K562 (cell line): Measurements from ENCODE around the gene SORBS2. TPM values are rescaled to one million over a fixed set of nuclear protein-coding genes. Genes with fewer than 3 reads are reported as not detected.

Source experiments
- ATAC-seq: fragments of 200-7000 bp; cut with Tn5 transposase; 3 replicates; pipeline ENCODE4 v1.9.1; 2020; ENCODE audit warnings: moderate library complexity
- BruUV-seq: library from RNA; stranded (reverse); fragments of 400-500 nt; replicated peaks from 2 replicates; lab custom pipeline; 2021; lab: Mats Ljungman, UMichigan
- CTCF ChIA-PET: fragments of 300-600 bp; formaldehyde crosslinking; extraction: SDS; loops from one replicate; lab custom pipeline; 2021; ENCODE audit warnings: low intra/inter-chr PET ratio; lab: Yijun Ruan, JAX
- POLR2A ChIA-PET: fragments of 300-600, 350-650 bp; sonication (Branson Sonifier 250); formaldehyde crosslinking; extraction: SDS; loops from one replicate; lab custom pipeline; 2021; ENCODE audit warnings: antibody characterized with exemption, inconsistent platforms; lab: Yijun Ruan, JAX
- DNase-seq, 4 experiments: peaks; one replicate each; pipeline versions ENCODE4 v3.0.0 to v3.0.0-alpha.2; 2011 to 2018; ENCODE audit warnings: low spot score in 3 of 4, mixed read lengths in 3 of 4; ENCODE audit errors: extremely low read depth in 1 of 4
- FAIRE-seq: peaks from 2 replicates; lab custom pipeline; 2011; peaks lifted over from hg19 to GRCh38; lab: Jason Lieb, UNC
- H2AFZ ChIP-seq: 2 replicates; pipeline ENCODE4 v1.6.0; 2011; ENCODE audit warnings: low read depth, low read length, control low read depth, inconsistent platforms
- H3K27ac ChIP-seq: fragments of 200-600 bp; 3 replicates; pipeline ENCODE4 v1.8.0; 2011; ENCODE audit warnings: low read depth, mild to moderate bottlenecking, control low read depth, inconsistent platforms, low read length, moderate library complexity, mixed read lengths; ENCODE audit errors: extremely low read depth
- H3K27me3 ChIP-seq, 2 experiments: fragments of 300-600 bp in 1 of 2; 2 replicates in 1 of 2; 3 replicates in 1 of 2; pipeline versions ENCODE4 v1.6.0 to v1.8.0; 2011; ENCODE audit warnings: inconsistent platforms in 2 of 2, low read length in 2 of 2, mild to moderate bottlenecking in 1 of 2, mixed read lengths in 1 of 2, moderate library complexity in 1 of 2; ENCODE audit not compliant: control insufficient read depth in 2 of 2, insufficient read depth in 2 of 2
- H3K36me3 ChIP-seq: fragments of 300-600 bp; 3 replicates; pipeline ENCODE4 v1.8.0; 2011; ENCODE audit warnings: mild to moderate bottlenecking, low read length, inconsistent platforms; ENCODE audit not compliant: control insufficient read depth, insufficient read depth
- H3K4me1 ChIP-seq, 2 experiments: fragments of 200-600 bp in 1 of 2; replicated peaks in 1 of 2; 2 replicates in 1 of 2; 3 replicates in 1 of 2; pipeline versions ENCODE4 v1.5.1 to v1.8.0; 2011; ENCODE audit warnings: inconsistent platforms in 2 of 2, low read length in 2 of 2, mild to moderate bottlenecking in 1 of 2, mixed read lengths in 1 of 2, moderate library complexity in 1 of 2; ENCODE audit not compliant: control insufficient read depth in 2 of 2, insufficient read depth in 2 of 2
- H3K4me2 ChIP-seq: 2 replicates; pipeline ENCODE4 v1.6.1; 2011; ENCODE audit warnings: low read length, control low read depth, inconsistent platforms, mixed read lengths; ENCODE audit not compliant: insufficient read depth
- H3K4me3 ChIP-seq: fragments of 200-600 bp; sonication (generic), shearing (Covaris generic); 2 replicates; pipeline ENCODE4 v1.5.1; 2016; ENCODE audit warnings: control low read depth, inconsistent platforms
- H3K79me2 ChIP-seq: fragments of 200-600 bp; 3 replicates; pipeline ENCODE4 v1.8.0; 2011; ENCODE audit warnings: low read length, inconsistent platforms; ENCODE audit not compliant: control insufficient read depth, insufficient read depth
- H3K9ac ChIP-seq, 2 experiments: 2 replicates each; pipeline versions ENCODE4 v1.6.0 to v1.6.1; 2011; ENCODE audit warnings: low read depth in 2 of 2, low read length in 2 of 2, control low read depth in 1 of 2, inconsistent platforms in 1 of 2, mild to moderate bottlenecking in 1 of 2, mixed read lengths in 1 of 2; ENCODE audit not compliant: insufficient read depth in 1 of 2
- H3K9me1 ChIP-seq: one replicate; pipeline ENCODE4 v1.6.0; 2011; ENCODE audit warnings: inconsistent platforms, mild to moderate bottlenecking, low read length, moderate library complexity; ENCODE audit not compliant: control insufficient read depth, insufficient read depth
- H3K9me3 ChIP-seq: replicated peaks from 2 replicates; pipeline ENCODE4 v1.5.1; 2011; ENCODE audit warnings: low read depth, low read length, inconsistent platforms; ENCODE audit not compliant: control insufficient read depth, insufficient read depth
- H4K20me1 ChIP-seq: replicated peaks from 2 replicates; pipeline ENCODE4 v1.6.1; 2011; ENCODE audit warnings: low read length, inconsistent platforms, mixed read lengths; ENCODE audit not compliant: control insufficient read depth, insufficient read depth
- ATF1 ChIP-seq, 2 experiments: fragments of 450-650 bp in 1 of 2; IDR thresholded peaks; 2 replicates each; pipeline ENCODE4 v1.6.1; 2016; ENCODE audit warnings: missing compliant biosample characterization in 1 of 2, missing genetic modification characterization in 1 of 2
- BMI1 ChIP-seq: fragments of 150-350 bp; IDR thresholded peaks from 2 replicates; pipeline ENCODE4 v1.6.1; 2014; ENCODE audit warnings: low read length
- DDX20 ChIP-seq: fragments of 450-650 bp; IDR thresholded peaks from 2 replicates; pipeline ENCODE4 v1.6.1; 2016; ENCODE audit warnings: missing genetic modification characterization, low read depth, mild to moderate bottlenecking, missing compliant biosample characterization, moderate library complexity
- EHMT2 ChIP-seq: fragments of 450-650 bp; IDR thresholded peaks from 2 replicates; pipeline ENCODE4 v1.6.1; 2018; ENCODE audit warnings: antibody characterized with exemption
- FOSL1 ChIP-seq: fragments of 200-800 bp; sonication (Bioruptor generic); conservative IDR thresholded peaks from 2 replicates; pipeline ENCODE4 v1.6.1; 2016; ENCODE audit warnings: missing genetic modification characterization, missing compliant biosample characterization
- GABPB1 ChIP-seq: sonication (generic); formaldehyde crosslinking; IDR thresholded peaks from 2 replicates; pipeline ENCODE4 v1.8.0; 2022; ENCODE audit warnings: mild to moderate bottlenecking, missing genetic modification reagents
- GMEB1 ChIP-seq: fragments of 250-450 bp; sonication (Bioruptor Pico); IDR thresholded peaks from 2 replicates; pipeline ENCODE4 v1.4.0; 2020; ENCODE audit warnings: mild to moderate bottlenecking
- KDM1A ChIP-seq, 2 experiments: fragments of 450-650 bp; IDR thresholded peaks; 2 replicates each; pipeline ENCODE4 v1.6.1; 2016; ENCODE audit warnings: mild to moderate bottlenecking in 2 of 2
- KHSRP ChIP-seq: fragments of 450-650 bp; IDR thresholded peaks from 2 replicates; pipeline ENCODE4 v1.6.1; 2017
- MEF2A ChIP-seq: IDR thresholded peaks from 2 replicates; pipeline ENCODE4 v1.6.1; 2011; ENCODE audit warnings: low read depth, mild to moderate bottlenecking, low read length, moderate library complexity; ENCODE audit not compliant: control insufficient read depth
- PKNOX1 ChIP-seq: fragments of 450-650 bp; IDR thresholded peaks from 2 replicates; pipeline ENCODE4 v1.6.1; 2016
- RBM22 ChIP-seq: fragments of 200-400 bp; formaldehyde crosslinking; IDR thresholded peaks from 2 replicates; pipeline ENCODE4 v1.6.1; 2018; ENCODE audit warnings: low read length, low read depth; ENCODE audit not compliant: poor library complexity, severe bottlenecking
- RFX7 ChIP-seq: fragments of 250-450 bp; sonication (Bioruptor Pico); IDR thresholded peaks from 2 replicates; pipeline ENCODE4 v1.5.1; 2021; ENCODE audit warnings: mild to moderate bottlenecking
- ZNF12 ChIP-seq: sonication (generic); formaldehyde crosslinking; IDR thresholded peaks from 2 replicates; pipeline ENCODE4 v1.4.0; 2020; ENCODE audit warnings: mild to moderate bottlenecking, missing genetic modification reagents
- ZNF41 ChIP-seq: fragments of 250-450 bp; sonication (Bioruptor Pico); conservative IDR thresholded peaks from 2 replicates; pipeline ENCODE4 v1.4.0; 2020; ENCODE audit warnings: mild to moderate bottlenecking
- ZSCAN32 ChIP-seq: fragments of 450-650 bp; formaldehyde crosslinking; IDR thresholded peaks from 2 replicates; pipeline ENCODE4 v1.4.0; 2020; ENCODE audit warnings: mild to moderate bottlenecking, moderate library complexity
- WGBS: fragments of 100-300 bp; shearing (Covaris generic); methylation state at CpG from one replicate; pipeline ENCODE4 v1.1.6; 2016; ENCODE audit warnings: low coverage, mixed read lengths; ENCODE audit not compliant: insufficient coverage; ENCODE audit errors: missing lambda C conversion rate; 5-methylcytosine and 5-hydroxymethylcytosine counted together
- in situ Hi-C: fragments of 300-500 bp; cut with MboI; formaldehyde crosslinking; loops from 4 replicates; pipeline ENCODE4 v1.15.0; 2018; ENCODE audit warnings: inconsistent platforms, mixed read lengths
- intact Hi-C: fragments of 100-400 bp; cut with micrococcal nuclease; formaldehyde crosslinking; loops from 2 replicates; pipeline ENCODE4 v1.14.2; 2022
- polyA plus RNA-seq, 8 experiments: library from polyadenylated mRNA; depleted of rRNA in 4 of 8; stranded (reverse) in 5 of 8; unstranded in 3 of 8; fragments of >200 nt; fragmentation: Nextera tagmentation in 2 of 8; fragmentation: Illumina TruSeq in 1 of 8; extraction: Ambion mirVana in 2 of 8; extraction: Trizol in 1 of 8; gene quantifications; 2 replicates each; pipeline versions ENCODE4 v1.2.1 to v1.2.3, GENCODE V29; 2011 to 2014; ENCODE audit warnings: inconsistent platforms in 1 of 8, missing spikeins in 1 of 8
- total RNA-seq, 7 experiments: library from RNA; depleted of rRNA in 6 of 7; stranded (reverse); fragments of >200 nt in 6 of 7; fragmentation: Illumina TruSeq in 2 of 7; extraction: Trizol in 2 of 7; gene quantifications; 2 replicates each; pipeline versions ENCODE4 v1.2.1 to v1.2.3, GENCODE V29; 2011 to 2021; ENCODE audit warnings: low replicate concordance in 1 of 7

The SORBS2 gene
- total and polyA plus RNA-seq, 9 of the 15 experiments (the other 6 are each of a cell fraction or from before 2014, with no cell fraction given) = 0.29 TPM; not detected in 8

- intact Hi-C loops (no loop called here), in situ Hi-C loops (no loop called here)
- peaks cover 0 to 3% of the 10 kb centered on the region in 2 experiments; a peak in 2 of 5 replicates for H3K4me1 ChIP-seq
- ChIA-PET CTCF (no interaction called here), POLR2A (no interaction called here)
- no peaks in the 10 kb centered on the region for H3K9me1 ChIP-seq
- no peaks in the 10 kb centered on the region for H3K9me3 ChIP-seq
- H3K4me2 ChIP-seq = no peak overlapping the region
- DNase-seq = no peak
- peaks cover 28 to 49% of the 10 kb centered on the region in 2 experiments for H3K27me3 ChIP-seq
- TF ChIP-seq DDX20 (tag) = no peak
- no peak for TF ChIP-seq KHSRP
- no peak for TF ChIP-seq EHMT2
- no peak for TF ChIP-seq PKNOX1
- no peak for TF ChIP-seq RFX7 (CRISPR knock-in tag)
- TF ChIP-seq FOSL1 (tag) = peak; percentile 28; the same call in 1 of the 2 replicates
- no peak for TF ChIP-seq ZNF41
- no peak for TF ChIP-seq MEF2A
- no peak for TF ChIP-seq GABPB1 (CRISPR knock-in tag)
- TF ChIP-seq BMI1 = peak; percentile 4; the same call in 1 of the 2 replicates
- TF ChIP-seq RBM22 = no peak
- TF ChIP-seq ZNF12 (CRISPR knock-in tag) = no peak
- no peak for TF ChIP-seq GMEB1 (CRISPR knock-in tag)
- TF ChIP-seq KDM1A (IDR thresholded peaks at IDR 0.05) = no peak
- no peak for TF ChIP-seq ATF1 (CRISPR knock-in tag; IDR thresholded peaks at IDR 0.05)
- peak; percentile 31; the same call in 1 of the 2 replicates for TF ChIP-seq ATF1 (tag; IDR thresholded peaks at IDR 0.05)
- TF ChIP-seq ZSCAN32 (CRISPR knock-in tag) = no peak
- no peaks in the 10 kb centered on the region for H3K36me3 ChIP-seq
- no peak overlapping the region for H3K4me3 ChIP-seq
- H3K79me2 ChIP-seq = no peaks in the 10 kb centered on the region
- no peak overlapping the region for H2AFZ ChIP-seq
- no peaks in the 10 kb centered on the region for H4K20me1 ChIP-seq
- no TSS peak for BruUV-seq
- no peak for ATAC-seq
- no peak overlapping the region for H3K9ac ChIP-seq
- no peak for FAIRE-seq
- no peak overlapping the region for H3K27ac ChIP-seq
- WGBS = 3% methylated on average over 13 of the region's 13 CpGs
Observed at GRCh38 chr4:185589067-185589836, 222.7 kb downstream of the SORBS2 start.
